Measurements from ENCODE around the gene RAD54L2.

DNA sequence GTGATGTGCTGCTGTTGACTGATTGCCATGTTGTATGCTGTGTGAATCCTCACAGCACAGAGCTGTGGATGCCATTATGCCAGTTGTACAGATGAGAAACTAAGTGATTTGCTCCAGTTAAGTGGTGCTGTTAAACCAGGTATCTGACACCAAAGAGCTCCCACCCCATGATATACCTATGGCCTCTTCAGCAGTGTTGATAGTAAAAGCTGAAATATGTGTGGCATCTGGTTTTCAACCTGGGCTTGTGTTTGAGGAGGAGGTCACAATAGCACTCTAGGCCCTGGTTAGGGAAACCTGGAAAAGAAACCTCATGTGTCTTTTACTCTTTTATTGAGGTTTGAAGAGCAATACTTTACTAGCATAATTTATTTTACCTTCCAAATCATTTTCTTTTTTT lies 21.4 kb downstream of the RAD54L2 start:
- TF ChIP-seq, protein P1, sequence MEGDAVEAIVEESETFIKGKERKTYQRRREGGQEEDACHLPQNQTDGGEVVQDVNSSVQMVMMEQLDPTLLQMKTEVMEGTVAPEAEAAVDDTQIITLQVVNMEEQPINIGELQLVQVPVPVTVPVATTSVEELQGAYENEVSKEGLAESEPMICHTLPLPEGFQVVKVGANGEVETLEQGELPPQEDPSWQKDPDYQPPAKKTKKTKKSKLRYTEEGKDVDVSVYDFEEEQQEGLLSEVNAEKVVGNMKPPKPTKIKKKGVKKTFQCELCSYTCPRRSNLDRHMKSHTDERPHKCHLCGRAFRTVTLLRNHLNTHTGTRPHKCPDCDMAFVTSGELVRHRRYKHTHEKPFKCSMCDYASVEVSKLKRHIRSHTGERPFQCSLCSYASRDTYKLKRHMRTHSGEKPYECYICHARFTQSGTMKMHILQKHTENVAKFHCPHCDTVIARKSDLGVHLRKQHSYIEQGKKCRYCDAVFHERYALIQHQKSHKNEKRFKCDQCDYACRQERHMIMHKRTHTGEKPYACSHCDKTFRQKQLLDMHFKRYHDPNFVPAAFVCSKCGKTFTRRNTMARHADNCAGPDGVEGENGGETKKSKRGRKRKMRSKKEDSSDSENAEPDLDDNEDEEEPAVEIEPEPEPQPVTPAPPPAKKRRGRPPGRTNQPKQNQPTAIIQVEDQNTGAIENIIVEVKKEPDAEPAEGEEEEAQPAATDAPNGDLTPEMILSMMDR (IDR thresholded peaks at IDR 0.05) = no peak
- TF ChIP-seq POLR2A (IDR thresholded peaks at IDR 0.05) = no peak

Measured in breast epithelium (tissue), 3 donors.